ENCODE results near the gene DOCK8.

GRCh38 chr9:394347-395052 lies 179.8 kb downstream of the DOCK8 start:
- TF ChIP-seq CTCF (conservative IDR thresholded peaks at IDR 0.05) (no peak), EZH2 (IDR thresholded peaks at IDR 0.05; ENCODE audit: low read depth) (no peak)

All from PC-9 (cell line).